Stimulated activated CD4-positive, alpha-beta T cell treated with anti-CD3 and anti-CD28 coated beads, Interleukin-2, amount 100 ng/mL, for 48 hours (primary cell): ENCODE data around the gene SDK1.
"Not testable (repeated sequence)": the region's sequence is repeated elsewhere in the genome, so short reads cannot be mapped to it uniquely, and the experiment has no call there.

Experiments
- DNase-seq, 2 donors: peaks; one replicate each; pipeline ENCODE4 v3.0.0-alpha.2; 2020

Gene SDK1

GRCh38 chr7:3937605-3938004, 636.6 kb downstream of the SDK1 start:
- no peak for DNase-seq

DNA sequence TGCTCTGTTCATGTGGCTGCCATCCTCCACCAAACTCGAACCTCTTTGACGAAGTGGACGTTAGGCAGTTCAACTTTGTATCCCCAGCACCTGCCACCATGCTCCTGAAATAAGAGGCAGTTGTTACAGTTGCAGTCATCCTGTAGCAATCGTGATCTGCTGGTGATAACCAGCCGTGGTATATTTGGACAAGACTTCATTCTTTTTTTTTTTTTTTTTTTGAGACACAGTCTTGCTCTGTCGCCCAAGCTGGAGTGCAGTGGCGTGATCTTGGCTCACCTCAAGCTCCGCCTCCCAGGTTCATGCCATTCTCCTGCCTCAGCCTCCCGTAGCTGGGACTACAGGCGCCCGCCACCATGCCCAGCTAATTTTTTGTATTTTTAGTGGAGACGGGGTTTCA, 640.7 kb downstream of the SDK1 start:
- not testable (repeated sequence) for DNase-seq

GRCh38 chr7:3942276-3942675, 641.2 kb downstream of the SDK1 start:
- no peak for DNase-seq

DNA sequence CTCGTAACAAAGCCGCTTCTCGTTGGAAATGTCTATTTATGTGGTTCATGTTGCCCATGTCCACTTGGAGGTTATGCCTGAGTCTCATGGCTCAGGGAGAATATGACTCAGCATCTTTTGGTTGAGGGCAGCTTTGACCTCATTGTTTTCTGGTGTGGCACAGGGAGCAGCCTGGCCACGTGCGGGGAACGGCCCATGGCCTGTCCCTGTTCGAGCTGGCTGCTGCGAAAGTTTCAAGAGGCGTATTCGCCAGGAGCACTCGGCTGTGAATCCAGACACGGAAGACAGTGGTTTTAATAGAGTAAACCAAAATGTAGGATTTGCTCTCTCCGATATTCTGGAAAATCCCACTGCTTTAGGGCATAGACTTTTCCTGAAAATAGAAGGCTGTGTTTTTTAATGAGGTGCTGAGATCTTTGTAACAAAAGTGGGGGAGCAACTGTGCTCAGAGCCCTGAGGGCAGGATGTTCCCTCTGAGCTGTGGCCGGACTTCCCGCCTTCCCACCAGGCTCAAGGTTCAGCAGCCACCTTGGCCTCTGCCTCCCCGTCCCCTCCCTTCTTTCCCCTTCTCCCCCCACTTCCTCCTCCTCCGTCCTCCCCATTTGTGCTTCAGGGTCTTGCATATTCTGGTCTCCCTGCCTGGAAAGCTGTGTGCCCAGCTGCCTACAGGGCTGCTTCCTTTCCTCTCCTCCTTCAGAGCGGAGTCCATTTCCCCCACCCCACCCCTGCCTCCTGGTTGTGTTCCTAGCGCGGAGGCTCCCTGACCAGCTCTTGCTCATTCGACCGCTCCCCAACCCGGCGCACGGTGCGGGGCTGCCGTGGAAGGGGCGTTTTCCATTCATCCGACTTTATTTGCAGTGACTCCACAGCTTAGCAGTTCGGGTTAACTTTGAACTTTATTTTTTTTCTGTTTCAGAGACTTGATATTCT, 642.0 kb downstream of the SDK1 start:
- no peak for DNase-seq

DNA sequence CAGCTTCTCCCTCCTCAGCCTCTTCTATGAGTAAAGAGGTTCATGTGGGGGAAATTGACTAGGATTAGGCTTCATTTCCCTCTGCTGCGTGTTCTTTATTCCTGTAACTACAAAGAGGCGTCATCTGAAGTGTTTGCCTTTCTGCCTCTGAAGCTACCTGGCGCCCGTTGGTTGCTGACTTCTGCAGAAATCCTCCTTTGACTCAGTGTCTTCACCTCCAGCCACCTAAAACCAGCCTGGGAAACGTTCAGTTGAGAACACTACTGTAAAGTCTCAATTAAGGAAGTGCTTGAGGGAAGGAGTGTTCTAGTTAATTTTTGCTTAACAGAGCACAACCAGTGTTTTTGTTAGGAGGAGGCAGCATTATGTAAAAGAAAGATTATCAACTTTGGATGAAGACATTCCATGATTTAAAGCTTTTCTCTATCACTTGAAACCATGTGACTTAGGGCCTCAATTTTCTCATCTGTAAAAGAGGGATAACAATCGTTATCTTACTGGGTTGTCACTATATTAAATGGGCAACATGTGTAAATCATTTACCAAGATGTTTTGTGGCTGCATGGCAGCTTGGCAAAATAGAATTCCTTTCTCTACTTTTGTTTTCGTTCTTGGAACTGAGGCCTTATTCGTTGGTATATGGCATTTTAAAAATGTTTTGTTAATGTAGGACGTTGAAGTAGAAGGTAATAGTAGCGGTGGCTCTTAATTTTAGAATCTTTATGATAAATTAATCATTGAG, 642.9 kb downstream of the SDK1 start:
- no peak for DNase-seq

DNA sequence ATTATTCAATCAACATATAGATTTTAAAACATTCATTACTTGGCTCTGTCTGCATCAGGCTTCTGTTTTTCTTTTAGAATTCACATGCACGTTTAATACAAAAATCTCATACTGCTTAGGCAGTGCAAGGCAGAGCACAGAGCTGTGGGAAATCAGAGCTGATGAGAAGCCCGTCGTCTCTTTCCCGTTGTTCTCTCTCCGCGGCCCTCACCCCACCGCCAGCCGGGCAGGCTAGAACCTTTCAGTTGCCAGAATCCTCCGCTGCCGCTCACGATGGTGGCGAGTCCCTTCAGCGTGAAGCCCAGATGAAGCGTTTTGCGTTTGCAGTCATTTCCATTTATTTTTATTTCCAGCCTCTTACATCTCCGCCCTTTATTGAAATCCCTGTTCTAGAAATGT, 648.2 kb downstream of the SDK1 start:
- DNase-seq: no peak

GRCh38 chr7:3950249-3950648, 649.2 kb downstream of the SDK1 start:
- DNase-seq: no peak

GRCh38 chr7:3951316-3952055, 650.4 kb downstream of the SDK1 start:
- DNase-seq: no peak

- DNase-seq: no peak
Measured at GRCh38 chr7:3953133-3953532, 652.1 kb downstream of the SDK1 start.

DNA sequence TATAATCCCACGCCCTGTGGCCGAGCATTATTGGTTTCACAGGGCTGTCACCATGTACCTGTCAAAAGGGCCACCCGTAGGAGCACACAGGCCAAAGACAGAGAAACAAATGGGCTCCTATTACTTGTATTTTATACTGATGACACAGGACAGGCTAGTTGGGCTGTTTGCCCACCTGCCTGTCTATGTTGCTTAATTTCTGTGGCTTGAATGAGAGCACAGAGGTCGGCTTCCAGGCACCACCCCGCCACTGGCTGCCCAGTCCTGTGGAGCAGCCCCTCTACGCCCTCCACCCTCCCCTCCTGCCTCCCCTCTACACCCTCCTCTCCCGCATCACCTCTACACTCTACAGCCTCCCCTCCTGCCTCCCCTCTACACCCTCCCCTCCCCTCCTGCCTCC, 652.9 kb downstream of the SDK1 start:
- DNase-seq: no peak

GRCh38 chr7:3955026-3955425, 654.0 kb downstream of the SDK1 start:
- no peak for DNase-seq

DNA sequence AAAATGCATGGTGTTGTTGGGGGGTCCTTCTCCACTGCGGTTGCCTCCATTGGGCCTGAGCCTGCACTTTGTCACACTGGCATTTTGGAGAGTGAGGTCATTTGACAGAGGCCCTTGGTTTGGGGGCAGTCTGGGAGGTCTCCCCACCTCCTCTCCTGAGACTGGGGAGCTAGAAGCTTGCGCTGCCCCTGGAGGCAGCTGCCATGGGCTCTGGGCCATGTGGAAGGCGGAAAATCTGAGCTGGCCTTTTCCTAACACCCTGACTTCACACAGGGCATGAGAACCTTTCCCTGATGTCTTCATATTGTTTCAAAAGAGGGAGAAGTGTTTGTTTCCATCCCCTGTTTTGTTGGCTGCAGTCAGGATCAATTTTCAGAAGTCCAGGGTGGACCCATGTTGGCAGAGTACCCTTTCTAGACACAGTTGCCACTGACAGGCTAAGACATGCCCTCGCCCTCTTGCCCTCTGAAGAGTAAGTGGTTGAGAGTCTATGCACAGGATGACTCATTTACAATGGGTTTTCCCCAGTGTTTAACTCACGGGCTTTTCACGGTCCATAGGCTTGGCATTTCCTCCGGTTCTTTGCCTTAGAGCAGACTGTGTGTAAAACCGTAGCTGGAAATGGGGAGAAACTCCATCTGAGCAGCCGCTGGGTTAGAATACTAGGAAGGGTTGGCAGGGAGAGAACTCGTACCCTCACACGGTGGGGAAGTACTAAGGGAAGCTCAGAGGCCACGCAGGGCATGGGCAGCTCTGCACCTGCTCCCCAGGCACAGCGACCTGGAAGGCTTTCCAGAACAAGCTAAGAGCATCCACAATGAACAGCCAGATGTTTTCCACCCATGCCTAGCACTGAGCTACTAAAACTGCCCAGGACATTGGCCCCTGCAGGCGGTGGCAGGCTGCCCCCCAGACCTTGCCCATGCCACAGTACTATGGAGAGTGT, 655.0 kb downstream of the SDK1 start:
- no peak for DNase-seq

DNA sequence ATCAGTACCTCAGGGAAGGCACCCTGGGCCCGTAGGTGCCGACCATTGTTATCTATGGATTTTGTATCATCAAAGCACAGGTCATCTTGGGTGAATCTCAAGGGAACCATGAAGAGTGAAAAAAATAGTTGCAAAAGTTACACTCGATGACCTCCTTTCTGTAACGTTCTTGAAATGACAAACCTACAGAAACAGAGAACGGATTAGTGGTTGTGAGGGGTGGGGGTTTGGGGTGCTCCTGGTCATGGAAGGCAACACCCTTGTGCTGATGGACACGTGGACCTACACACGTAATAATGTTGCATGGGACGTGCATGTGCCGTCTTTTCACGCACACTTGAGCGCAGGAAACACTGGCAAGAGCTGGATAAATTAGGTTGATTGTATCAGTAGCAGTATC, 655.9 kb downstream of the SDK1 start:
- DNase-seq: no peak

DNA sequence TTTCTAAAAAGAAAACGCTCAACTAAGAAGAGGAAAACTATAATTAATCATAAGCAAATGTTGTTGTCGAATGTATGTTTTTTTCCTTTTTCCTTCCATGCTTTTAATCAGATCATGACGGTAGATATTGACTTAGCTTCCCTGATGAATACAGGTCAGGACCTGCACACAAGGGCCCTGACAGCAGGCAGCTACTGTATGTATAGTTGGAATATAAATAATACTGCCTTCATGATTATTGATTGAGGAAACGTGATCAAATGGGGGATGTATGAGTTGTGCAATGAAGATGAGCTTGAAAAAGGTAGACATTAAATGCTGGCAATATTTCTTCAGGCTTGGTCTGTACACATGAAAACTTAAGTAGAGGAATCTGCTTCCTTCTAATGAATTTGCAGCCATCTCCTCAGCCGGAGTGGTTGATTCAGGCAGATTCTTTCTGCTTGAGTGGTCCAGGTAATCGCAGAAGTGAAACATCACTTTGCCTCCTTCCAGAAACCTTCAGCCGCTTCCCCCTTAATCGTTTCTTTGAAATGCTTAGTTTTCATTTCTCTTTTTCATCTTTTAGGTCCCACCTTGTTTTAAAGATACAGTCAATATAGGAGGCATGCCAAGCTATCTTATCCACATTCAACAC, 656.5 kb downstream of the SDK1 start:
- DNase-seq: no peak

- DNase-seq: no peak
Measured at GRCh38 chr7:3958109-3958483, 657.0 kb downstream of the SDK1 start.

DNA sequence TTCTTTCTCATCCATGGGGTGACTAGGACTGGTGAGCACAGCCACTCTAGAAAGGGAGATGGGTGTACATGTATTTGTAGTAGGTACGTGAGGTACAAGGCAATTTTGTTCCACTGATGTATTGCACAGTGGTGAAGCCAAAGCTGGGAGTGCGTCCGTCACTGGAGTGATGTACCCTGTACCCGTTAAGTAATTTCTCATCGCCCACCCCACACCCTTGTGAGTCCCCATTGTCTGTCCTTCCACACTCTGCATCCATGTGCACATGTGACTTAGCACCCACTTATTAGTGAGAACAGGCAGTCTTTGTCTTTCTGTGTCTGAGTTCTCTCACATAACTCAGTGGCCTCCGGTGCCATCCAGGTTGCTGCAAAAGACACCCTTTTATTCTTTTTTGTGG, 658.3 kb downstream of the SDK1 start:
- no peak for DNase-seq

DNA sequence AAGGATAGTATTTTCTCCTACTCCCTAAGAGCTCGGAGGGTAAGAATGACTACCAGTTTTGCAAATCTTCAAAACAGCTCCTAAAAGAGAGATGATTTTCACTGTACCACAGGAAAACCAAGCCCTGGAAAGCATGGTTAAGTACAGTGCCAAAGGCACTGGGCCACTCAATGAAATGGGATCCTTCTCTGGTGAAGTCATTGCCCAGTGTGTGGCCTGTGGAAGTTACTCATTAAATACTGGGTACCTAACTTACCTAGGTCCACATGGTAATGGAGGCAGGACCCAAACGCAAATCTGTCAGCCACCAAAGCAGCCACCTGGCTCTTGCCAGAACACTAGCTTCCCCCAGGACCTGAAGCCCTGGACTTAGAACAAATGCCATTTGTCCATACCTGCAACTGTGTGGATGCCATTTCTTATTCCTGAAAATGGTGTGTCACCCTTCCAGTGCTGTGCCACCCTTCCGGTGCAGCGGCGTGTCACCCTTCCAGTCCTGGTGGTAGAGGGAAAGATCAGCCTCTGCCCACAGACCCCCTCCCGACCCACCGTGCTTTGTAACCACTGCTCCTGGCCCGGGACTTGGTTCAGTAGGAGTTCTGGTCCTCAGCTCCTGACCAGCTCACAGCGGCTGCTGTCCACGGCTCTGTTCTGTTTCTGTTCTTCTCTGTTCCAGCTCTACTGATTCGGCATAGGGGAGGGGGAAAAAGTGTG, 659.2 kb downstream of the SDK1 start:
- DNase-seq: no peak

DNA sequence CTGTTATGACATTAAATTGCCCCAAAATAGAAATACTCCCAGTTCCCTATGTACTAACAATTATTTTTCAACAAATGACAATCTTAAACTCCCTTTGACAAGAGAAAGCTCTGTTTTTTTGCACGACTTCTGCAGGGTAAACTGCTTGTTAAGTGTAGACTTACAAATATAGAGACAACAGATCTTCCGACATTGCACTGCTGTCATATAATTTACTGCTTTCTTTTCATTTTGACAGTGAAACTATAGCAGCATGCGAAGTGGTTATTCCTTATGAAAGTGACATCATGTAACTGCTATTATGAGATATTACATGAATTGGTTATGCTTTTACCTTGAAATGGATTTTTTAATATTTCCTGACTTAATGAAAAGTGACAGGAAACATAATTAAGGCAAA, 659.9 kb downstream of the SDK1 start:
- DNase-seq: no peak

DNA sequence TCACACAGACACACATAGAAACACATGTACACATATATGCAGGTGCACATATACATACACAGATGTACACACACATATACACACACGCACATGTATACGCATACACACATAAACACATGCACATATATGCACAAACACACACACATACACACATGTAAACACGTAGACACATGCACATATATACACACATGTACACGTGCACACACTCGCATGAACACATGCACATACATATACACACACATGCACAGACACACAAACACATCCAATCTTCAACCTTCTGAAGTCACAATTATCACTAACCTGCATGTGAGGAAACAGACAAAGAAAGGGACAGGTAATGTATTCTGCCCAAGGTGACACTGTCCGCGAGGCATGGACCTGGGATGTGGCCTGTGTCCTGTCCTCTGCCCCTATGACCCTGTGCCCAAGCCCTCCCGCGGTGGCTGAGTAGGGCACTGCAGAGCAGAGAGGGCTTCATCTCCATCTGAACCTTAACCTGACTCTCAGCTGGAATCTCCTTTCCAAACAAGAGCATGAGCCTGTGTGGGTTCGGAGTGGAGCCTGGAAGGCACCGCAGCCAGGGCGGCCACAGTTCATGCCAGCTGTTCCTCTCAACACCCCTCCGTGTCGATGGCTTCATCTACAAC, 660.9 kb downstream of the SDK1 start:
- DNase-seq: no peak

- DNase-seq: not testable (repeated sequence)
Measured at GRCh38 chr7:3963768-3964167, 662.7 kb downstream of the SDK1 start.
